Mesendoderm (in vitro differentiated cells): ENCODE results near the gene SPRR3.

ENCODE experiments used
- DNase-seq: peaks from one replicate; pipeline ENCODE4 v3.0.0; 2013
- H2AK5ac ChIP-seq: 2 replicates; pipeline ENCODE4 v1.6.1; 2013; ENCODE audit warnings: low read length, inconsistent platforms
- H2BK120ac ChIP-seq: 2 replicates; pipeline ENCODE4 v1.6.1; 2013; ENCODE audit warnings: low read depth, mild to moderate bottlenecking, low read length, moderate library complexity, mixed read lengths
- H2BK15ac ChIP-seq: replicated peaks from 2 replicates; pipeline ENCODE4 v1.6.1; 2013; ENCODE audit warnings: low read depth, mild to moderate bottlenecking, moderate library complexity
- H2BK5ac ChIP-seq: 2 replicates; pipeline ENCODE4 v1.6.1; 2013; ENCODE audit warnings: low read length, inconsistent platforms
- H3K18ac ChIP-seq: 2 replicates; pipeline ENCODE4 v1.6.1; 2013; ENCODE audit warnings: mild to moderate bottlenecking, low read length, mixed read lengths
- H3K23ac ChIP-seq: one replicate; pipeline ENCODE4 v1.6.1; 2013; ENCODE audit warnings: low read length
- H3K27ac ChIP-seq: 2 replicates; pipeline ENCODE4 v1.5.1; 2013; ENCODE audit warnings: low read depth, mild to moderate bottlenecking, inconsistent platforms, low read length, moderate library complexity
- H3K27me3 ChIP-seq: 2 replicates; pipeline ENCODE4 v1.6.1; 2013; ENCODE audit warnings: low read length, control low read depth, mild to moderate bottlenecking, inconsistent platforms; ENCODE audit not compliant: insufficient read depth, poor library complexity
- H3K36me3 ChIP-seq: 2 replicates; pipeline ENCODE4 v1.6.1; 2013; ENCODE audit warnings: low read length, inconsistent platforms; ENCODE audit not compliant: control insufficient read depth, insufficient read depth
- H3K4ac ChIP-seq: one replicate; pipeline ENCODE4 v1.6.1; 2013; ENCODE audit warnings: low read depth, mild to moderate bottlenecking, low read length, moderate library complexity
- H3K4me1 ChIP-seq: 2 replicates; pipeline ENCODE4 v1.6.1; 2013; ENCODE audit warnings: low read depth, low read length, inconsistent platforms; ENCODE audit not compliant: control insufficient read depth
- H3K4me2 ChIP-seq: 2 replicates; pipeline ENCODE4 v1.6.1; 2013; ENCODE audit warnings: low read length
- H3K4me3 ChIP-seq: 2 replicates; pipeline ENCODE4 v1.5.1; 2013; ENCODE audit warnings: mild to moderate bottlenecking, low read length
- H3K56ac ChIP-seq: one replicate; pipeline ENCODE4 v1.6.1; 2013; ENCODE audit warnings: low read length
- H3K79me1 ChIP-seq: 2 replicates; pipeline ENCODE4 v1.6.1; 2013; ENCODE audit warnings: low read length, inconsistent platforms
- H3K79me2 ChIP-seq: 2 replicates; pipeline ENCODE4 v1.6.1; 2013; ENCODE audit warnings: mild to moderate bottlenecking, low read length; ENCODE audit not compliant: control insufficient read depth, insufficient read depth
- H3K9ac ChIP-seq: 2 replicates; pipeline ENCODE4 v1.6.1; 2013; ENCODE audit warnings: low read length, inconsistent platforms
- H4K5ac ChIP-seq: one replicate; pipeline ENCODE4 v1.6.1; 2013; ENCODE audit warnings: low read length
- H4K8ac ChIP-seq: one replicate; pipeline ENCODE4 v1.6.1; 2013; ENCODE audit warnings: low read depth, mild to moderate bottlenecking, control low read depth, low read length, moderate library complexity
- WGBS: extraction: QIAGEN DNeasy Blood & Tissue Kit; methylation state at CpG from one replicate; pipeline ENCODE4 v1.1.7; 2013; ENCODE audit warnings: low lambda C conversion rate, missing lambda C conversion rate; ENCODE audit not compliant: insufficient coverage; ENCODE audit errors: extremely low coverage; 5-methylcytosine and 5-hydroxymethylcytosine counted together

Gene SPRR3

DNA sequence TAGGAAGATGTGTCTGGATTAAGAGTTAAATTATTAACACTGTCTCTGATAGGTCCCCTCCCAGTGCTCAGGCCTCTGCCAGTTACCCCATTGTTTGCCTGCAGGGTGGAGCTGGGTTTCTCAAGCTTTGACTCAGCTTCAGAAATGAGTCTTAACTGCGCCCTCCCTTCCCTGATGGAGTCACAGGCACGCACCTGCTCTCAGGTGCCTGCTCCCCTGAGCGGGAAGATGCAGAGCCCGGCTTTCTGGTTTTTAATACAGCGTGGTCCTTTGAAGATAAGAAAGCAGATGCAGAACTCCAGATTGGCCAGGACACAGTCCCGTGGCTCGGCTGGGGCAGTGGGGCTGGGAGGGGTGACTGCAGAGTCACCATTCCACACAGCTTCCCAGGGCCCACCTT is 34.3 kb upstream of the SPRR3 start:
- no peak overlapping the region for H3K27ac ChIP-seq
- H3K4ac ChIP-seq = no peak overlapping the region
- no peak overlapping the region for H3K18ac ChIP-seq
- H2AK5ac ChIP-seq = no peak overlapping the region
- no peak overlapping the region for H3K56ac ChIP-seq
- no peak overlapping the region for H3K9ac ChIP-seq
- no peak overlapping the region for H3K4me3 ChIP-seq
- no CpG with 5 or more reads among the region's 7 CpGs for WGBS
- H3K27me3 ChIP-seq = no peaks in the 10 kb centered on the region
- no peak overlapping the region for H2BK120ac ChIP-seq
- H2BK5ac ChIP-seq = no peak overlapping the region
- DNase-seq = no peak
- H3K79me2 ChIP-seq = no peaks in the 10 kb centered on the region
- H3K79me1 ChIP-seq = no peaks in the 10 kb centered on the region
- H3K4me1 ChIP-seq = no peaks in the 10 kb centered on the region
- no peak overlapping the region for H3K4me2 ChIP-seq
- H4K5ac ChIP-seq = no peak overlapping the region
- H4K8ac ChIP-seq = no peak overlapping the region
- H3K23ac ChIP-seq = no peak overlapping the region
- no peaks in the 10 kb centered on the region for H3K36me3 ChIP-seq
- no peak overlapping the region for H2BK15ac ChIP-seq

GRCh38 chr1:152968248-152968647 is 33.3 kb upstream of the SPRR3 start:
- H3K36me3 ChIP-seq = no peaks in the 10 kb centered on the region

DNA sequence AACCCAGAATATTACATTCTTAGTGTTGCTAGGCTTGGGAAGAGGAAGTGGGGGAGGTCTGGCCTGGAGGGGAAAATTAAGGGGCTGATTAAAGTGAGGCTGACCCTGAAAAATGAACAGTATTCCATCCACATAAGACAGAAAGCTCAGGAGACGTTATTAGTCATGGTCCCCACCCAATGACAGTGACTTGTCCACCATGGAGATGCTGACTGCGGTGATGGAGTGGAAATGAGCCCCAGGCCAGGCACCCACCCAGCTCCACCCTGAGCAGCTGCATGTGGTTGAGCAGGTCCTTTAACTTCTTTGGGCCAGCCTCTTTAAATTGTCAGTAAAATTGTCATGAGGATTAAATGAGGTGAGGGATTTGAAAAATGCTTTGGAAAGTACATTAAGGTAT is 32.5 kb upstream of the SPRR3 start:
- Histone ChIP-seq H3K4ac (no peak overlapping the region), H3K9ac (no peak overlapping the region), H2AK5ac (no peak overlapping the region), H3K4me1 (no peaks in the 10 kb centered on the region), H3K56ac (no peak overlapping the region), H3K79me1 (no peaks in the 10 kb centered on the region), H2BK120ac (no peak overlapping the region), H2BK5ac (no peak overlapping the region), H3K36me3 (no peaks in the 10 kb centered on the region), H3K18ac (no peak overlapping the region), H4K5ac (no peak overlapping the region), H3K27me3 (no peaks in the 10 kb centered on the region), H3K4me3 (no peak overlapping the region), H3K79me2 (no peaks in the 10 kb centered on the region), H3K23ac (no peak overlapping the region), H3K27ac (no peak overlapping the region), H4K8ac (no peak overlapping the region), H3K4me2 (no peak overlapping the region), H2BK15ac (no peak overlapping the region)
- no peak for DNase-seq
- WGBS = no CpG with 5 or more reads among the region's 2 CpGs

More at GRCh38 chr1:152968248-152968647, 33.3 kb upstream of the SPRR3 start:
- Histone ChIP-seq H3K79me2 (no peaks in the 10 kb centered on the region), H3K27me3 (no peaks in the 10 kb centered on the region), H2AK5ac (no peak overlapping the region), H3K79me1 (no peaks in the 10 kb centered on the region), H3K9ac (no peak overlapping the region), H3K4me1 (no peaks in the 10 kb centered on the region), H3K4me2 (no peak overlapping the region), H3K23ac (no peak overlapping the region), H2BK5ac (no peak overlapping the region), H4K8ac (no peak overlapping the region), H3K27ac (no peak overlapping the region), H4K5ac (no peak overlapping the region), H3K4me3 (no peak overlapping the region), H3K18ac (no peak overlapping the region), H2BK120ac (no peak overlapping the region), H2BK15ac (no peak overlapping the region), H3K56ac (no peak overlapping the region), H3K4ac (no peak overlapping the region)
- no peak for DNase-seq
- WGBS = no CpG with 5 or more reads among the region's 2 CpGs

- DNase-seq = no peak
- H3K4ac ChIP-seq = no peak within 1 kb of the TSS
- WGBS = no CpG with 5 or more reads among the region's 6 CpGs
Observed at GRCh38 chr1:152970495-152970894, 31.1 kb upstream of the SPRR3 start, which contains the start of gene SPRR4. Gene SPRR4, plus strand, starts transcription at chr1:152970648. Its CDS starts 1,243 bp downstream, at chr1:152971891.

DNA sequence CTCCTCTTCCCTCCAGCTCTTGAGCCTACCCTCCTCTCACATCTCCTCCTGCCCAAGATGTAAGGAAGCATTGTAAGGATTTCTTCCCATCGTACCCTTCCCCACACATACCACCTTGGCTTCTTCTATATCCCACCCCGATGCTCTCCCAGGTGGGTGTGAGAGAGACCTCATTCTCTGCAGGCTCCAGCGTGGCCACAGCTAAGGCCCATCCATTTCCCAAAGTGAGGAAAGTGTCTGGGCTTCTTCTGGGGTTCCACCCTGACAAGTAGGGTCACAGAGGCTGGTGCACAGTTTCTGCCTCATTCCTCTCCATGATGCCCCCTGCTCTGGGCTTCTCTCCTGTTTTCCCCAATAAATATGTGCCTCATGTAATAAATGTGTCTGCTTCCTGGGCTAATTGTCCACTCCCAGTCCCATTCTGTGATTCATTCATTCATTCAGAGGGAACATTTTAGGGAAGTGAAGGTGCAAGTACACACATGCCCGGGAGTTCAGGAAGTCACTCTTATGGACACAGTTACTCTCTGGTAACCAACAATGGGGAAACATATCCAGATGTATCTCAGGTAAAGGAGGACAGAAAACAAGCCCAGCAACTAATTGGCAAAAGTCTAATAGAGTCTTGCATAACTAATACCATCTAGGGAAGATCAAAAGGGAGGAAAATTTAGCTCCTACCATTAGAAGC is 29.2 kb upstream of the SPRR3 start:
- Histone ChIP-seq H3K79me1 (no peaks in the 10 kb centered on the region), H3K79me2 (no peaks in the 10 kb centered on the region), H2BK5ac (no peak overlapping the region), H3K4ac (no peak overlapping the region), H3K9ac (no peak overlapping the region), H3K4me3 (no peak overlapping the region), H3K27ac (no peak overlapping the region), H3K4me2 (no peak overlapping the region), H2BK15ac (no peak overlapping the region), H3K23ac (no peak overlapping the region), H3K27me3 (no peaks in the 10 kb centered on the region), H4K8ac (no peak overlapping the region), H3K56ac (no peak overlapping the region), H3K36me3 (no peaks in the 10 kb centered on the region), H3K18ac (no peak overlapping the region), H4K5ac (no peak overlapping the region), H2AK5ac (no peak overlapping the region), H2BK120ac (no peak overlapping the region), H3K4me1 (no peaks in the 10 kb centered on the region)
- no CpG with 5 or more reads among the region's 4 CpGs for WGBS
- DNase-seq = no peak

More at GRCh38 chr1:152970495-152970894, 31.1 kb upstream of the SPRR3 start, which contains the start of gene SPRR4:
- H3K79me1 ChIP-seq = no peaks in the 10 kb centered on the region
- no peak within 1 kb of the TSS for H3K9ac ChIP-seq
- no peak within 1 kb of the TSS for H3K4me2 ChIP-seq
- no peak within 1 kb of the TSS for H2BK5ac ChIP-seq
- H4K5ac ChIP-seq = no peak within 1 kb of the TSS
- H3K27me3 ChIP-seq = no peaks in the 10 kb centered on the region
- no peak within 1 kb of the TSS for H3K27ac ChIP-seq
- no peak within 1 kb of the TSS for H3K4me3 ChIP-seq
- no peak within 1 kb of the TSS for H3K56ac ChIP-seq
- no peak within 1 kb of the TSS for H2BK15ac ChIP-seq
- H3K36me3 ChIP-seq = no peaks in the 10 kb centered on the region
- no peak within 1 kb of the TSS for H4K8ac ChIP-seq
- no peak within 1 kb of the TSS for H2BK120ac ChIP-seq
- no peak within 1 kb of the TSS for H3K23ac ChIP-seq
- no peak within 1 kb of the TSS for H2AK5ac ChIP-seq
- no peak within 1 kb of the TSS for H3K18ac ChIP-seq
- H3K4me1 ChIP-seq = no peaks in the 10 kb centered on the region
- H3K79me2 ChIP-seq = no peaks in the 10 kb centered on the region

GRCh38 chr1:152976688-152977087 is 24.9 kb upstream of the SPRR3 start:
- no peaks in the 10 kb centered on the region for H3K27me3 ChIP-seq
- no peak overlapping the region for H3K9ac ChIP-seq
- H4K5ac ChIP-seq = no peak overlapping the region
- no peak overlapping the region for H3K4me2 ChIP-seq
- no peaks in the 10 kb centered on the region for H3K79me2 ChIP-seq
- H3K4me3 ChIP-seq = no peak overlapping the region
- H4K8ac ChIP-seq = no peak overlapping the region
- H2BK15ac ChIP-seq = no peak overlapping the region
- no peaks in the 10 kb centered on the region for H3K79me1 ChIP-seq
- no peak overlapping the region for H2BK5ac ChIP-seq
- DNase-seq = no peak
- no peak overlapping the region for H3K18ac ChIP-seq
- no peak overlapping the region for H3K27ac ChIP-seq
- H3K36me3 ChIP-seq = no peaks in the 10 kb centered on the region
- H3K23ac ChIP-seq = no peak overlapping the region
- no CpG with 5 or more reads among the region's 1 CpG for WGBS
- no peak overlapping the region for H3K56ac ChIP-seq
- H2BK120ac ChIP-seq = no peak overlapping the region
- H3K4ac ChIP-seq = no peak overlapping the region
- no peaks in the 10 kb centered on the region for H3K4me1 ChIP-seq
- no peak overlapping the region for H2AK5ac ChIP-seq
